ENCODE data around the gene ADGRA3.

- no peak for TF ChIP-seq CTCF (IDR thresholded peaks at IDR 0.05)
- TF ChIP-seq POLR2A (IDR thresholded peaks at IDR 0.05) = no peak
These were observed 37.4 kb downstream of the ADGRA3 start for GRCh38 chr4:22478426-22478825.

Measured in thyroid gland (tissue), 4 donors.